ENCODE measurements around the gene ZNF470.

DNA sequence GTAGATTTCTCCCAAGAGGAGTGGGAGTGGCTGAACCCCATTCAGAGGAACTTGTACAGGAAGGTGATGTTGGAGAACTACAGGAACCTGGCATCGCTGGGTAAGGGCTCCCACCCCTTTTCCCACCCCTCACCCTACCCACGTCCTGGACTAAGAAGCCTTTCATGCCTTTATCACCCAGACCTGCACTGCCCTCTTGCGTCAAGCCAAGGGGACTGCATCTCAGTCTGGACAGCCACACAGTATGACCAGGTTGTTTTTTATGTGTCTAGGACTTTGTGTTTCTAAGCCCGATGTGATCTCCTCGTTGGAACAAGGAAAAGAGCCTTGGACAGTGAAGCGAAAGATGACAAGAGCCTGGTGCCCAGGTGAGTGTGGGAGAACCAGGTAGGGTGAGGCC, 19.7 kb upstream of the ZNF470 start:
- TF ChIP-seq POLR2A (IDR thresholded peaks at IDR 0.05), result no peak
- TF ChIP-seq, protein P1, sequence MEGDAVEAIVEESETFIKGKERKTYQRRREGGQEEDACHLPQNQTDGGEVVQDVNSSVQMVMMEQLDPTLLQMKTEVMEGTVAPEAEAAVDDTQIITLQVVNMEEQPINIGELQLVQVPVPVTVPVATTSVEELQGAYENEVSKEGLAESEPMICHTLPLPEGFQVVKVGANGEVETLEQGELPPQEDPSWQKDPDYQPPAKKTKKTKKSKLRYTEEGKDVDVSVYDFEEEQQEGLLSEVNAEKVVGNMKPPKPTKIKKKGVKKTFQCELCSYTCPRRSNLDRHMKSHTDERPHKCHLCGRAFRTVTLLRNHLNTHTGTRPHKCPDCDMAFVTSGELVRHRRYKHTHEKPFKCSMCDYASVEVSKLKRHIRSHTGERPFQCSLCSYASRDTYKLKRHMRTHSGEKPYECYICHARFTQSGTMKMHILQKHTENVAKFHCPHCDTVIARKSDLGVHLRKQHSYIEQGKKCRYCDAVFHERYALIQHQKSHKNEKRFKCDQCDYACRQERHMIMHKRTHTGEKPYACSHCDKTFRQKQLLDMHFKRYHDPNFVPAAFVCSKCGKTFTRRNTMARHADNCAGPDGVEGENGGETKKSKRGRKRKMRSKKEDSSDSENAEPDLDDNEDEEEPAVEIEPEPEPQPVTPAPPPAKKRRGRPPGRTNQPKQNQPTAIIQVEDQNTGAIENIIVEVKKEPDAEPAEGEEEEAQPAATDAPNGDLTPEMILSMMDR (IDR thresholded peaks at IDR 0.05), result no peak
